Activated gamma-delta T cell treated with Interleukin-2 at 50 U/mL for 16 hours (primary cell): ENCODE measurements around the gene SLC25A22.
A peak's percentile ranks its signal among the peaks of the same experiment; 100 is the strongest.

Source experiments
- DNase-seq: peaks from one replicate; pipeline ENCODE4 v3.0.0-alpha.2; 2020

Gene SLC25A22

GRCh38 chr11:769887-770641 is 28.0 kb downstream of the SLC25A22 start:
- DNase-seq: no peak

- no peak for DNase-seq
Measured at GRCh38 chr11:767238-767637, 30.8 kb downstream of the SLC25A22 start.

GRCh38 chr11:766936-767210 is 31.2 kb downstream of the SLC25A22 start:
- no peak for DNase-seq

GRCh38 chr11:766106-766935 is 31.8 kb downstream of the SLC25A22 start:
- DNase-seq: no peak

- DNase-seq: no peak
Measured at GRCh38 chr11:765802-766091, 32.3 kb downstream of the SLC25A22 start.

- peak; percentile 66 for DNase-seq
Measured at GRCh38 chr11:765025-765801, 32.9 kb downstream of the SLC25A22 start.

- DNase-seq: no peak
Measured at GRCh38 chr11:764322-765024, 33.6 kb downstream of the SLC25A22 start.

- DNase-seq: no peak
Measured at GRCh38 chr11:763549-764321, 34.3 kb downstream of the SLC25A22 start.

GRCh38 chr11:763073-763463 is 35.0 kb downstream of the SLC25A22 start:
- no peak for DNase-seq

GRCh38 chr11:762421-763072 is 35.5 kb downstream of the SLC25A22 start:
- DNase-seq: no peak

- no peak for DNase-seq
Measured at GRCh38 chr11:761526-762108, 36.5 kb downstream of the SLC25A22 start.

- DNase-seq: no peak
Measured at GRCh38 chr11:760236-760635, 37.8 kb downstream of the SLC25A22 start.

- no peak for DNase-seq
Measured at GRCh38 chr11:749731-750130, 48.4 kb downstream of the SLC25A22 start.

- DNase-seq: no peak
Measured at GRCh38 chr11:748007-748359, 50.1 kb downstream of the SLC25A22 start.

GRCh38 chr11:747158-748006 is 50.7 kb downstream of the SLC25A22 start, which contains the start of gene TALDO1:
TSS of gene TALDO1 (plus strand) at chr11:747464. CDS start at chr11:747482, 18 bp downstream.
- peak; percentile 77 for DNase-seq

- no peak for DNase-seq
Measured at GRCh38 chr11:746289-747157, 51.6 kb downstream of the SLC25A22 start.

GRCh38 chr11:745428-745827 is 52.7 kb downstream of the SLC25A22 start:
- no peak for DNase-seq

- no peak for DNase-seq
Measured at GRCh38 chr11:742571-743201, 55.4 kb downstream of the SLC25A22 start.

- no peak for DNase-seq
Measured at GRCh38 chr11:742156-742546, 55.9 kb downstream of the SLC25A22 start.
